ENCODE data around the gene SYPL1.
A peak's percentile ranks its signal among the peaks of the same experiment; 100 is the strongest.

The SYPL1 gene

GRCh38 chr7:106095634-106096033 lies 16.5 kb downstream of the SYPL1 start:
- DNase-seq (ENCODE audit: low read depth in 3 of 3, low spot score in 1 of 3): no peak

- DNase-seq (ENCODE audit: low read depth in 3 of 3, low spot score in 1 of 3): no peak
Observed at GRCh38 chr7:106094780-106095179, 17.3 kb downstream of the SYPL1 start.

- DNase-seq (ENCODE audit: low read depth in 3 of 3, low spot score in 1 of 3): no peak
Observed at GRCh38 chr7:106092204-106092603, 19.9 kb downstream of the SYPL1 start.

GRCh38 chr7:106089647-106090046 lies 22.5 kb downstream of the SYPL1 start:
- no peak for DNase-seq (ENCODE audit: low read depth in 3 of 3, low spot score in 1 of 3)

- DNase-seq (ENCODE audit: low read depth in 3 of 3, low spot score in 1 of 3): no peak
Observed at GRCh38 chr7:106088014-106088413, 24.1 kb downstream of the SYPL1 start.

- DNase-seq (ENCODE audit: low read depth in 3 of 3, low spot score in 1 of 3): no peak
Observed at GRCh38 chr7:106086062-106086461, 26.1 kb downstream of the SYPL1 start.

- DNase-seq (ENCODE audit: low read depth in 3 of 3, low spot score in 1 of 3): no peak
Observed at GRCh38 chr7:106085015-106085414, 27.1 kb downstream of the SYPL1 start.

GRCh38 chr7:106083717-106084116 lies 28.4 kb downstream of the SYPL1 start:
- no peak for DNase-seq (ENCODE audit: low read depth in 3 of 3, low spot score in 1 of 3)

GRCh38 chr7:106082087-106082854 lies 29.8 kb downstream of the SYPL1 start:
- no peak for DNase-seq (ENCODE audit: low read depth in 3 of 3, low spot score in 1 of 3)

- no peak for DNase-seq (ENCODE audit: low read depth in 3 of 3, low spot score in 1 of 3)
Observed at GRCh38 chr7:106080300-106080987, 31.7 kb downstream of the SYPL1 start.

- DNase-seq (ENCODE audit: low read depth in 3 of 3, low spot score in 1 of 3): no peak
Observed at GRCh38 chr7:106076537-106076936, 35.6 kb downstream of the SYPL1 start.

- DNase-seq (ENCODE audit: low read depth in 3 of 3, low spot score in 1 of 3): no peak
Observed at GRCh38 chr7:106075937-106076336, 36.2 kb downstream of the SYPL1 start.

- no peak for DNase-seq (ENCODE audit: low read depth in 3 of 3, low spot score in 1 of 3)
Observed at GRCh38 chr7:106074257-106074656, 37.9 kb downstream of the SYPL1 start.

- DNase-seq (ENCODE audit: low read depth in 3 of 3, low spot score in 1 of 3): no peak
Observed at GRCh38 chr7:106073701-106074100, 38.4 kb downstream of the SYPL1 start.

- DNase-seq (ENCODE audit: low read depth in 3 of 3, low spot score in 1 of 3): no peak
Observed at GRCh38 chr7:106072715-106073091, 39.4 kb downstream of the SYPL1 start.

- no peak for DNase-seq (ENCODE audit: low read depth in 3 of 3, low spot score in 1 of 3)
Observed at GRCh38 chr7:106071999-106072714, 40.0 kb downstream of the SYPL1 start.

GRCh38 chr7:106071356-106071998 lies 40.6 kb downstream of the SYPL1 start:
- DNase-seq (ENCODE audit: low read depth in 3 of 3, low spot score in 1 of 3): peak in 1 of 3 donors; percentile 16

GRCh38 chr7:106070567-106071254 lies 41.4 kb downstream of the SYPL1 start:
- no peak for DNase-seq (ENCODE audit: low read depth in 3 of 3, low spot score in 1 of 3)

- DNase-seq (ENCODE audit: low read depth in 3 of 3, low spot score in 1 of 3): no peak
Observed at GRCh38 chr7:106070201-106070551, 41.9 kb downstream of the SYPL1 start.

- DNase-seq (ENCODE audit: low read depth in 3 of 3, low spot score in 1 of 3): no peak
Observed at GRCh38 chr7:106069471-106070200, 42.5 kb downstream of the SYPL1 start.
